Cortex of kidney (tissue), 1 donor: Measurements from ENCODE around the gene ZNF865.

Source experiments
- DNase-seq: peaks from one replicate; lab custom pipeline; 2025; lab: John Stamatoyannopoulos, UW

ZNF865 gene

DNA sequence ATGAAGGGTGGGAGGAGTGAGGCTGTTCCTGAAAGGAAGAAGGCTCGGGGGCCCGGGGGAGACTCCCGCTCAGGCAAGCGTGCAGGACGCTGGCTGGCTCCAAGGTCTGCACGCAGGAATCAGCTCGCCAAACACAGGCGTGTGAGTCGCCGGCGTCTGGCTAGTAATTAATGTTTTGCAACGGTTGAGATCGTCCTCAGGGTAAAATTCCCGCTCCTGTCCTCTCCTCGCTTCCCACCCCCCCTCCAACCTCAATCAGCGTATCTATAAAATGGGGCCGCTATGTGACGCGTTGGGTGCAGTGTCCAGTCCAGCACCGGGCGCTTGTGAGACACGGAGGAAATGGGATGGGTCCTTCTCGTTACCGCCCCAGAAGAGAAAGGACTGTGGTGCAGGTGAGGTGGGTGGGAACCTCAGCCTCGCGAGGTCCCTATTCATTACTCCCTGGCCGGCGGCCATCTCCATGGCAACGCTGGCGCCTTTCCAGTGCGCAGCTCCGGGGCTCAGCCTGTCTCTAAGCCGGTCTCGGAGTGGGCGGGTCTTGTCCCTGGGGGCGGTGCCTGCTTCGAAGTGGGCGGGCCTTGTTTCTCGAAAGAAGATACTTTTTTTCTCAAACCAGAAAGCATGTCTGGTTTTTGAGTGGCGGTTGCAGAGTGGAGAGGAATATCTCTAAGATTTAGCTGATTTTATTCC lies 18.3 kb upstream of the ZNF865 start:
- no peak for DNase-seq

DNA sequence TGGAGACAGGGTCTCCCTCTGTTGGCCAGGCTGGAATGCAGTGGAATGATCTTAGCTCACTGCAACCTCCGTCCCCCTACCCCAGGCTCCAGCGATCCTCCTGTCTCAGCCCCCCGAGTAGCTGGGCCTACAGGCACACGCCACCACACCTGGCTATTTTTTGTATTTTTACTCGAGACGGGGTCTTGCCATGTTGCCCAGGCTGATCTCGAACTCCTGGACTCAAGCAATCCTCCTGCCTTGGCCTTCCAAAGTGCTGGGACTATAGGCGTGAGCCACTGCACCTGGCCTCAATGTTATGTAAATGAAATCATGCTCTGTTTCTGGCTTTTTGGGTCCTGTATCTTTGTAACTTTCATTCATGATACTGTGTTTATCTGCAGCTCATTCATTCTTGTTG lies 16.7 kb upstream of the ZNF865 start:
- no peak for DNase-seq

DNA sequence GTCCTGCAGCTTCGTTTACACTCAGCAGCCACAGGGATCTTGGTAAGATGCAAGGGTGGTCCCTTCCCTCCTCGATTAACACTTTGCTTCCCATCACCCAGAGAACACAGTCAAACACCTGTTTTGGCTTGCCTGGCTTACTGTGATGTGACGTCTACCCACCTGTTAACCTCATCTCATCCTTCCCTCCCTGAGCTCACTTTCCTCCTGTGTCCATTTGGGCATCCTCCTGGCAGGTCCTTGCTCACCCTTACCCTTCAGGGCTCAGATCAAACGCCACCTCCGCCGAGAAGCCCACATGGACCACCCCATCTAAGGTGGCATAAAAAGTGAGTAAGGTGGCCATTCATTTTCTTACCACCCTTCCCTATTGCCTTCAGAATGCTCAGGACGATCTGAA lies 15.3 kb upstream of the ZNF865 start:
- DNase-seq: no peak

DNA sequence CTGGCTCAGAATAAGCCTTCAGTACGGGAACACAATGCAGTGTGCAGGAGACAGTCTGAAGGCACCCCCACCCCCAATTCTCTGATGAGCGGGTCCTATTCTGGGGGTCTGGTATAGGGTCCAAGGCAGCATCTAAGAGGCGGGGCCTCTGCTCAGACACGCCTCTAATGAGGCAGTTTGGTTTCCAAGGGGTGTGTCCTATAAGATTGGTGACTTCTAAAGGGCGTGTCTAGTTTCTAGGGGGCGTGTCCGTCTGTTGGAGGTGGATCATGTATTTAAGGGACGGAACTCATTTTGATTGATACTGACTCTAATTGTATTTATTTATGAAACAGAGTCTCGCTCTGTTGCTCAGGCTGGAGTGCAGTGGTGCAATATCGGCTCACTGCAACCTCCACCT lies 14.8 kb upstream of the ZNF865 start:
- no peak for DNase-seq

DNA sequence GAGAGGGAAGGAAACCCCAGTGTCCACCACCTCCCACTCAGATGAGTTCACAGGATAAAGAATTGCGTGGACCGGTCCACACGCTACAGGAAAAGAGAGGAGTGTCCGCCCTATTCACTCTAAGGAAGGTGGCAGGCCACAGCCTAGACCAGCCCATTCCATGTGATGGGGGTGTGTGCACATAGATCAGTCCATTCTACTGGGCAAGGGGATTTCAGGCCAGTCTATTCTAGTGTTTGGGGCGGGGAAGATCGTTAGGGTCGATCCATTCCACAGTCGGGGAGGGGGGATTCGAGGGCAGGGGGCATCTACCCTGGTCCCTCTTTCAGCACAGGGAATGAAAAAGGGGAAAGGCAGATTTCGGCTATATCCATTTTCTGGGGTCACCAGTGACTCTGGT lies 13.9 kb upstream of the ZNF865 start:
- no peak for DNase-seq

DNA sequence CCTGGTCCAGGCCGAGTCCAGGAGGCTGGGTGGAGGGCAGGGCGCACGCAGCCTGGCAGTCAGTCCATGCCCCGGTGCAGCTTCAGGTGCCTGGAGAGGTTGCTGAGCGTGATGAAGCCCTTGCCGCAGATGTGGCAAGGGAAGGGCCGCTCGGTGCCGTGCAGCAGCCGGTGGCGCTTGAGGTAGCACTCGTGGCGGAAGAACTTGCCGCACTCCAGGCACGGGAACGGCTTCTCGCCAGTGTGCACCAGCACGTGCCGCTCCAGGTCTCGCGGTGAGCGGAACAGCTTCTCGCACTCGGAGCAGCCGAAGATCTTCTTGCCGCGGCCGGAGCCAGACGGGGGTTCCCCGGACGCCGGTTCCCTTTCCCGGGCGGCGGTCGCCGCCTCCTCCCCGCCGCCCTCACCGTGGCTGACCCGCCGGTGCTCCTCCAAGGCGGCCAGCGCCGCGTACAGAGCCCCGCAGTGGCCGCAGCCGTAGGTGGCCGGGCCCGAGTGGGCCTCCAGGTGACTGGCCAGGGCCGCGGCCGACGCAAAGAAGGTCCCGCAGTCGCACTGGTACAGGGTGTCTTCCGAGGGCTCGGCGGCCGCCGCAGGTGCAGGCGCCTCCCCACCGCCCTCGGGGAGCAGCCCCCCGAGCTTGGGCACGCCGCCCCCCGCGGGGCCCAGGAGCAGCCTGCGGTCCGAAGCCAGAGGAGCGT lies 12.9 kb upstream of the ZNF865 start:
- no peak for DNase-seq

DNA sequence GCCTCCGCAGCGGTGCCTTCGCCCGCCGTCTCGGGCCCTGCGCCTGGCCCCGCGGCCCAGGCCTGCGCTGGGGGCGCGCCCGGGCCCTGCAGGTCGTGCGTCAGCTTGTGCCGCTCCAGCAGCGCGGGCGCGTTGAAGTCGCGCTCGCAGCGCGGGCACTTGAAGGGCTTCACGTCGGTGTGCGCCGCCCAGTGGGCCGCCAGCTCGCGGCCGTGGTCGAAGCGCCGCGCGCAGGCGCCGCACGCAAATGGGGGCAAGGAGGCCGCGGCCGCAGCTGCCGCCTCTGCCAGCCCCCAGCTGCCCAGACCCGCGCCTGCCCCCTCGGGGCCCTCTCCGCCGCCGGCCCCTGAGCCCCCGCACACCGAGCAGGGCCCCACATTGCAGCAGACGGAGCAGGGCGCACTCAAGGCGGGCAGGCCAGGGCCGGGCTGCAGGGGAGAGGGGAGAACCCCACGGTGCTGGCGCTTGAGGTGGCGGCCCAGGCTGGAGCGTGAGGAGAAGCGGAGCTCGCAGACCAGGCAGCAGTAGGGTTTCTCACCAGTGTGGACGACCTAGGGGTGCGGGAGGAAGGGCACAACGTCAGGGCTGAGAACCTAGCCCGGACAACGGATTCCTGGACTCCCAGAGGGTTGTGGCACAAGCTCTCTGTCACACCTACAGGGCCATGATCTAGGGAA lies 12.2 kb upstream of the ZNF865 start:
- DNase-seq: no peak

DNA sequence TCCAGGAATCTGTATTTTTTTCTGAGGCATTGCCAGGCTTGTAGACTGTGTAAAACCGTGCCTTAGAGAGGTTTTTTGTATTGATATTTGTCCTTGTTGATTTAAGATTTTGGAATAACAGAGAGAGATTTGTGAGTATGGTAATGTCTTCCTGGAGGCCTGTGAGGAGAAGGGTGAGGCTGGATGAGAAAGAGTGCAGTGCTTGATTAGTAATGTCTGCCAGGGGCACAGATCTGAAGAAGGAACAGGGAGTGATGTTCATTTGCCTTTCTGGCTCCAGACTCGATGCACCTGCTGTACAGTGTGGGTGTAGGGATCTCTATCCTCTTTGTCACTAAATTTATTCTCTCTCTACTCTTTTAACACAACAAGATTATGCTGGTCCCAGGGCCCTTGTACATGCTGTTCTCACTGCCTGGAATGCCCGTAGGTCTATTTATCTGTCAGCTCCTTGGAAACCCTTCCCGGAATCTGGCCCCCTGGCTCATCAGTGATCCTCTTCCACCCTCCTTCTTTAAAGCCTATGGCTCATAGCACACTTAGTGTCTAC lies 10.4 kb upstream of the ZNF865 start:
- no peak for DNase-seq

DNA sequence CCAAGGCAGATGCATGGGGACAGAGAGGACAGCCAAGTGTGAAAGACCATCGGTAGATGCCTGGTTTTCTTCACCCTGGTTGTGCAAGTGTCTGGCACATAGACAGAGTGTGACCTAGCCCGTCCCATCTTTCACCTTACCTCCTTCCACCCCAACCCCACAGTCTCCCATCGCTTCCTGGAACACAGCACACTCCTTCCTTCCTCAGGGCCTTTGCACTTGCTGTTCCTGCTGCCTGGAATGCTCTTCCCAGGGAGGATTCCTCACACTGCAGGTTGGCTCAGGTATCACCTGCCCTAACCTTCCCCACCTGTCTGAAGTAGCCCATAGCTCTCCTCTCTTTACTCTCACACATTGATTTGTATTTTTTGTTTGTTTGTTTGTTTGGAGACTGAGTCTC lies 9.1 kb upstream of the ZNF865 start:
- DNase-seq: no peak

DNA sequence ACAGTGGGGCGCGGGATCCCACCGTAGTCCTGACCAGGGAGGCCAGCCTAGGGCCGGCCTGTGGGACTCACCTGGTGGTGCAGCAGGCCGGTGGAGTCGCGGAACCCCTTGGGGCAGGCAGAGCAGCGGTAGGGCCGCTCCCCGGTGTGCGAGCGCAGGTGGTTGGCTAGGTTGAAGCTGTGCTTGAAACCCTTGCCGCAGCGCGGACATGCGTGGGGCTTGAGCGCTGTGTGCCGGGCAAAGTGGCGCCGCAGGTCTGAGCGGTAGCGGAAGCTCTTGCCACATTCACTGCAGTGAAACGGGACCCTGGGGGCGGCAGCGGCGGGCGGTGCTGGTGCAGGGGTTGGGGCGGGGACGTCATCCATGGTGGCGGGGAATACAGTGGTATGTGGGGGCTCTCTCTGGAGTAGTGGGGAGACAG lies 7.9 kb upstream of the ZNF865 start:
- DNase-seq: no peak

DNA sequence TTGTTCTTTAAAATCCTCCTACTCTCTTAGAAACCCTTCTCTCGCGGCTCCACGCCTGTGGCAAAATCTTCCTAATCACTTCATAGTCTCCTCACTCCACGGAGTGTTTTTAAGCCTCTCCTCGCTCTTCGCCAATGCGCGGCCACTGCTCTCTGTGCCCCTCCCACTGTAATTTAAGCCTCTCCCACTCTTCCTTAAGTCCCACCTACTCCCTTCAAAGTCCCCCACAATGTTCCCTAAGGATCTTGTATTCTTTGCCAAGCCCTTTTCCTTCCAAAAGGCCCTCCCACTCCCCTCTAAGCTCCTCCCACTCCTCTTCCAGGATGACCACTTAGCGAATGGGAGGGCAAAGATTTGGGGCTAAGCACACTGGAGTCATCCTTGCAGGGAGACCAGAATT lies 7.4 kb upstream of the ZNF865 start:
- no peak for DNase-seq

DNA sequence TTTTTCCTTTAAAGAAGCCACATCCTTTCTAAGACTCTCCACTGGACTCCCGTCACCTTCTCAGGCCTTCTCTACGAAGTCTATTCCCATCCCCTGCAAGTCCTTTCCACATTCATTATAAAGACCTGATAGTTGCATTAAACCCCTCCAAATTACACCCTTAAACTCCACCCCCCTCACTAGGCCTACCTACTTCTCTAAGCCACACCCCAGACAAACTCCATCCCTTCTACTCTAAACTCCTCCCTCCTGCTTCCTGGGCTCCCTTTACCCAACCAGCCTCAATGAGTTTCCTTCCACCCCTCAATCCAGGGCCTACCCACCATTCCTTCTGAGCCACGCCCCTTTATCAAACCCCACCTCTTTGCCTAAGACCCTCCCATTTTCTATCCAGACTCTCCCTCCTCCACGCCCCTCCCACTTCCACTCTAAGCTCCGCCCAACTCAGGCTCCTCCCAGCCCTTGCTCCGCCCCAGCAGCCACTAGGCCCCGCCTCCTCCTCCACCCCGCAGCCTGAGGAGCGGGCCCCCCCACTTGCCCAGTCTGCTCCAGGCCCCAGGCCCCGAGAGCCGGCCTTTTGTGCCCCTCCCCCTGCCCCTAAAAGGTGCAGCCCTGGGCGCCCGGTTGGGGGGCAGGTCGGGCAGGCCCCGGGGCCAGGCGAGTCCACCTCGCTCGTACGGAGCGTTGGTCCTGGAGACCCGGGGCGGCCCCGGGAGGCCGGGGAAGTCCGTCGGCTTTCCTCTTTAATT lies 6.6 kb upstream of the ZNF865 start:
- no peak for DNase-seq

DNA sequence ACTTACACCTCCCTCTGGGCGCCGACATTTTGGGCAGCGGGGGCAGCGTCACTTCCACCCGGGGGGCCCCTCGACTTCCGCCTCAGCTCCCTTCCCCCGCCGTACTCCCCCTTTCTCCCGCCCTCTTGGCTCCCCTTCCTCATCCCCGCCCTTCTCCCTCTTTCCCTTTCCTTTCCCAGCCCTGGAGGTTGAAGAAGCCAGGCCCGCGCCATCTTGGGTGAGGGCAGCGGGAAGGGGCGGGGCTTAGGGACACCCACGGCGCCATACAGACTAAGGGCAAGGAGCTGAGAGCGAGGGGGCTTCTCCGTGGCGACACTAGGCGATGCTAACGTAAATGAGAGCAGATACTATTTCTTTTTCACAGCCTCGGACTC lies 6.0 kb upstream of the ZNF865 start, which contains the start of gene FIZ1:
Gene FIZ1 (minus strand): TSS at position 50 of the 374 bp plus-strand sequence. CDS start 1,652 bp downstream, outside the sequence.
- DNase-seq: no peak

DNA sequence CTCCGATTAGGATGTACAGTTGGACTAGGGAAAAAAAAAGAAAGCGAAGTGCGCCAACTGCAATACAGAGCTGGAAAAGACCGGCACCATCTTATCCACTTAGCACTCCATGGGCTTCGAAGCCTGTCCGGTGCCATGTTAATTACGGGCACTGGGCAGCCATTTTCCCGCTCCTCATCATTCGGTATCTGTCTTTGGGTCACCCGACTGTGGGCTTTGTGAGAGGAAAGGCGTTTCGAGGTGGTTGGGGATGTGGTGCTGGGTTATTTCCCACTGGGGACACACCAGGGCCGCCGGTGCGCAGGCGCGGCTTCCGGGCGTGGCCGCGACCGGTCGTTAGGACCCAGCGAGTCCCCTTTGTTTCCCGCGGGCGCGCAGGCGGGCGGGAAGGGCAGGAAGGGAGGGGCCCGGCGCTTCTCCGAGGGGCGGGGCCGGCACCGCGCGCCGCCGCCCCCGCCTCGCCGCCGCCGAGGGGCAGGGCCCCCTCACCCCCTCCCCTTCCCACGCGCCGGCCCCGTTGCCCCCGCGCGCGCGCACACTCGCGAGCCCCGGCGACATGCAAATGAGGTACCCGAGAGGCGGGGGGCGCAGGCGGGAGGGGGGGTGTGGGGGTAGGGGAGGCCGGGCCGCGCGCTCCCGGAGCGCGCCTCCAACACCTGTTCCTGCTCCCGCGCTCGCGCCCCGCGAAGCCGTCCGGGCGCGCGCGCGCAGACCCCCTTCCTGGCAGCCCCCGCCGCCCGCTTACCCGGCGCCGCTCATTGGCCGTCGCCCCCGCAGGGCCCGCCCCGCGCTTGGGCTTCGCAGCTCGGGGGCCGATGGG lies 5.4 kb upstream of the ZNF865 start, which contains the start of gene ZNF524:
Gene ZNF524 (plus strand): TSS at position 447 of the 820 bp plus-strand sequence. CDS start 1,825 bp downstream, outside the sequence.
- DNase-seq: no peak

DNA sequence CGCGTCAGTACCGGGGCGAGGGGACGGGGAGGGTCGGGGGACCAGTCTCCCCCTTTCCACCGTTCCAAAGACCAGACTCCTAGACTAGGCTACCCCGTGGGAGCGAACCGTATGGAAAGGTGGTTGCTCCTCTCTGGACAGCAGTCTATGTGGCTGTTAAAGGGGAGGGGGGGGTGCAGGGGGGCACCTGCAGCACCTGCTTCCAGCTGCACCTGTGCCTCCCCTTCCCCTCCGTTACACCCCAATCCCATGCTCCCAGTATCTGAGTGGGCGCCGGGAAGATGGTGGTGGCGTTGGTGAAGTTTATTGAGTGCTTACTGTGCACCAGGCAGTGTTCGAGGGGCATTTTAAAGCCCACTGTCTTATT lies 4.8 kb upstream of the ZNF865 start:
- no peak for DNase-seq

DNA sequence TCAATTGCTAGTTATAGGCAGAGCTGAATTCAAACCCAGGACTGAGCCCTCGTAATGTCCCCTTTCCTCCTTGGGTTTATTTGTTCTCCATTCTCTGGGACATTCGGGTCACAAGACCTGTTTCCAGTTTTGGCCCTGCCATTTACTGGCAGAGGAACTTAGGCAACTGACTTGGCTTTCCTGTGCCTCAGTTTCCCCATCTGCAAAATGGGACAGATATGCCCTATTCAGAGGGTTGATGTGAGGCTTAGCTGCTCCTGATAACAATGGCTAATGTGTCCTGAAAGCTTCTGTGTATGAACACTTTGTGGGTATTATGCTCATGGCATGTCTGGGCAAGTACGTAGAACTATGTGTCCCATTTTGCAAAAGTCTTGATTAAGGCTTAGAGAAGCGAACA lies 4.4 kb upstream of the ZNF865 start:
- DNase-seq: no peak

DNA sequence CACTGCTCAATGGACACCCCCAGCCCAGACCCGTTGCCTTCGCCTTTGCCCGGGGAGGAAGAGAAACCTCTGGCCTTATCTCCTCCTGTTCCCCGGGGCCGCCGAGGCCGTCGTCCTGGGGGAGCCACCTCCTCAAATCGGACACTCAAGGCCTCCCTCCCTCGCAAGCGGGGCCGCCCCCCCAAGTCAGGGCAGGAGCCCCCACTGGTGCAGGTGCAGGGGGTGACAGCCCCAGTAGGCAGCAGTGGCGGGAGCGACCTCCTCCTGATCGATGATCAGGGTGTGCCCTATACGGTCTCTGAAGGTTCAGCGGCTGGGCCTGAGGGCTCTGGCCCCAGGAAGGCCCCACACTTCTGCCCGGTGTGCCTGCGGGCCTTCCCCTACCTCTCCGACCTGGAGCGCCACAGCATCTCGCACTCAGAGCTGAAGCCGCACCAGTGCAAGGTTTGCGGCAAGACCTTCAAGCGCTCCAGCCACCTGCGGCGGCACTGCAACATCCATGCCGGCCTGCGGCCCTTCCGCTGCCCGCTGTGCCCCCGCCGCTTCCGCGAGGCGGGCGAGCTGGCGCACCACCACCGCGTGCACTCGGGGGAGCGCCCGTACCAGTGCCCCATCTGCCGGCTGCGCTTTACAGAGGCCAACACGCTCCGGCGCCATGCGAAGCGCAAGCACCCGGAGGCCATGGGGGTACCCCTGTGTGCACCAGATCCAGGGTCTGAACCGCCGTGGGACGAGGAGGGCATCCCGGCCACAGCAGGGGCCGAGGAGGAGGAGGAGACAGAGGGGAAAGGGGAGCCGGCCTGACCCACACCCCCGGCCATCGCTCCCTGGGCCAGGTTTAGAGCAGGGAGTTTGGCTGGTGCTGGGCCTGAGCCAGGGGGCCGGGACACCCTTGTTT lies 3.1 kb upstream of the ZNF865 start:
- DNase-seq: no peak

DNA sequence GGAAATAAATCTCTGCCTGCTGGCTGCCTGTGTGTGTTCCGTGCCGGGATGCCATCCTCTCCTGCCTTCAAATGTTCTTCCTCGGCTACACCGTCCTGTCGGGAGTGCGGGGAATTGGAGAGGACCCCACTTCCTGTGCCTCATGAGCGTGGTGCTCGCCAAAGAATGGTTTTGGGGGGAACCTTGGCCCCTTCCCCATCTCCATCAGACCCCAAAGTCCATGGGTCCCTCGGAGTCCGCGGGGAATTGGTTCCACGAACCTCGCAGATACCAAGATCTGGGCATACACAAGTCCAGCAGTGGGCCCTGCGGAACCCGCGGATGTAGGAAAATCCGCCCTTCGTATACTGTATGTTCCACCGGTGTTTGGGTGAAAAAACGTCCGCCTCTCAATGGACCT lies 2.3 kb upstream of the ZNF865 start:
- no peak for DNase-seq

DNA sequence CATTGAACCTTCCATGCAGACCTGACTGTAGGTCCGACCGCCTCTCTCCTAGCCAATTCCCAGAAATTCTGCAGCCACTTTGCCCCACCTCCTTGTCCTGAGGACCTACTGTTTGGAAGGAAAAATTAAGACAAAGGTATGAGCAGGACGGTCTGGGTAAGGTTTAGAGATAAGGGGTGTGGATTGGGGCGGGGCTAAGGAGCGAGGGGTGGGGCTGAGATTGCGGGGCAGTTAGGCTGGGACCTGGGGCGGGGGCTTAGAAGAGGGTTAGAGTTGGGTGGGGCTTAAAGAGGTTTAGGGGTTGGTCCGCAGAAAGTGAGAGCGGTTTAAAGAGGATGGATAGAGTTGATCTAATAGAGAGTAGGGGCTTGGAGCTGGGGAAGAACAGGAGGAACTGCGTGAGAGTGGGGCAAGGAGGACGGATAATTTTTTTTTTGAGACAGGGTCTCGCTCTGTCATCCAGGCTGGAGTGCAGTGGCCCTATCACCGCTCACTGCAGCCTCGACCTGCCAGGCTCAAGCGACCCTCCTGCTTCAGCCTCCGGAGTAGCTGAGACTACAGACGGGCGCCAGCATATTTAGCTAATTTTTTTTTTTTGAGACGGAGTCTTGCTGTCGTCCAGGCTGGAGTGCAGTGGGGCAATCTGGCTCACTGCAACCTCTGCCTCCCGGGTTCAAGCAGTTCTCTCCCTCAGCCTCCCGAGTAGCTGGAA lies 1.7 kb upstream of the ZNF865 start:
- DNase-seq: no peak
